GM20431 (cell line): Measurements from ENCODE around the gene JUP.
"Not testable (repeated sequence)": the region's sequence is repeated elsewhere in the genome, so short reads cannot be mapped to it uniquely, and the experiment has no call there.

Experiments used
- in situ Hi-C: fragments of 300-500 bp; cut with MseI, MboI; formaldehyde crosslinking; loops from one replicate; pipeline ENCODE4 v1.15.0; 2020; ENCODE audit warnings: low sequenced_read_pairs; ENCODE audit not compliant: unreplicated experiment

JUP gene

DNA sequence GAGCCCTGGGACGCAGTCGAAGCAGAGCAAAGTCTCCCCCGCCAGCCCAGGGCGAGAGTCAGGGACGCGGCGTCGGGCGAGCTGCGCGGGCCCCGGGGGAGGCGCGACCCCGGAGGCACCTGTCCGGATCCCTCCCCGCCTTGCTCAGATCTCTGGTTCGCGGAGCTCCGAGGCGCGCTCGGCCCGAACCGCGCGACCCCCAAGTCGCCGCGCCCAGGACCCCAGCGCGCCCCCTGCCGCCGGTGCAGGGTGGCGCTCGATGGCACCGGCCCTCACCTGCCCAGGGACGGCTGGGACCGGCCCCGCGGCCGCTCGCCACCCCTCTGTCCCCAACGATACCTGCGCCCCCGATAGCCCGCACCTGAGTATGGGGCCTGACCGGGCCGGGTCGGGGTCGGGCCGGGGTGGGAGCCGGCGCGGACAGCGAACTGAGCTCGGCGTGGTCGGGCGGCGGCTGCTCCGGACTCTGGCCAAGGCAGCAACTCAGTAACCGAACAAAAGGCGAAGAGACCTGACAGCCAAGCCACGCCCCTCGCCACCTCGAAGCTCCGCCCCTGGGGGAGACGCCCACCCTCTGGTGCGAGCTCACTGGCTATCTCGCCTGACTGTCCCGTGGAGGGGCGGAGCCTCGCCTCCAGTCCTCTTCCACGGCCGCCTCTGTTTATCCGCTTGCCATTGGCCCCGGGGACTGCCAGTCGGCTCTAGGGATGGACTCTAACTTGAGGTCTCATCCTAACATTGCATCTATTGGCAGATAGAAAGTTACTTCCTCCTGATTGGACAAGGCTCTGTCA lies at the start of gene JUP:
JUP (minus strand) TSS at position 485 of the 794 bp plus-strand sequence. CDS start 14,857 bp downstream, outside the sequence.
- in situ Hi-C loops = no loop called here

DNA sequence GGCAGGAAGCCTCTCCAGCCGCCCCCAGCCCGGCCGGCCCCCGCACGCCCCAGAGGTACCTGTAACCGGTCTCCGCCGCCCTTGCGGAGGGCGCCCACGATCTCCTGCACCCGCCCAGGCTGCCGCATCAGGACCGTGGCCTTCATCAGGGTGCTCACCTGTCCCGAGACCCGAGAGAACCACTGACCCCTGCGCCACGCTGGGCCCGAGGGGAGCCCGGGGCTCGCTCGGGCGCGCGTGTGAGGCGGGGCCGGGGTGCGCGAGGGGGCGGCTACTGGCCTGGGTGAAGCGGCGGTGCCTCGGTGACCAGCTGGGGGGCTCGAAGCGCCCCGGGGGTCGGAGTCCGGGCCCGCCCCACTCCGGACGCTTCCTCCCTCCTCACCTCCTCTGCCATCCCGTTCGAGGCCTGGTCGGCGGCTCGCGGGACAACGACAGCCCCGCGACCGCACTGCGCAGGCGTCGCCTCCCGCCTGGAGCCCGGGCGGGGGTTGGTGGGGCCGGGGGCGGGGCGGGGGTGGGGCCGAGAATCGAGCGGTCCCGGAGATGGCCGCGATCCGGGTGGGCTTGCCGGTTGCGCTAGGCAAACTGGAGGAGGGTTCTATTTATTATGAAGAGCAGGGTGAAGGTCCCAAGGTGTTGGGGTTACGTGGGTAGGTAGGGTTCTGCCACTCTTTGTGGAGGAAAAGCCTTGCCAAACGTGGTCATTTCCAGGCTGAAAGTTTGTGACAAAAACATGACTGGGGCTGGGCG lies 49.5 kb upstream of the JUP start, which contains the start of gene NT5C3B:
NT5C3B (minus strand) TSS at position 433 of the 750 bp plus-strand sequence; CDS start at position 394, 39 bp downstream.
- in situ Hi-C loops = no loop called here

DNA sequence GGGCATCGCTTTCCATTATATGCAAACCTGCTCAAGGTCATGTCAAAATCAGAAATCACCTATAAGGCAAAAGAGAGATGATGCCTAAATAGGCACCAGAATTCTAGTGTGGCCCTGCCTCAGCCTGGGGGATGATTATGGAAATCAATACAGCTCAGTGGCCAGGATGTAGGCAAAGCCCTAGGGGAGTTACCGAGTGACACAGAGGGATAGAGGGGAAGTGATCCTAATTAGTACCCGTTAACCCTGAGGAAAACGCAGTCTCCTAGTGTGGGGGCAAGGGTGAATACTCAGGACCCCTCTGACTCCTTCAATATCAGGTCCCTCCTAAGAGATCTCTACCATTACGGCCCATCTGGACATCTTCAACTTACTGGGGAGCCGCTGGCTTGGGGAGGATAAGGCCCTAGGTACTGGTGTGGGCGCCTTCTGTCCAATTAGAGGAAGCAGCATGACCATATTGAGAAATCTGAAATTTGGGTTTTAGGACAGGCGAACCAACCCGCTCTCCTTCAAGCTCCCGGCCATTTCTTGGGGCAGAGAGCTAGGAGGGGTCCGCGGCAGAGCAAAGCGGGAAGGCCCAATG lies 48.8 kb upstream of the JUP start:
- in situ Hi-C loops = no loop called here

DNA sequence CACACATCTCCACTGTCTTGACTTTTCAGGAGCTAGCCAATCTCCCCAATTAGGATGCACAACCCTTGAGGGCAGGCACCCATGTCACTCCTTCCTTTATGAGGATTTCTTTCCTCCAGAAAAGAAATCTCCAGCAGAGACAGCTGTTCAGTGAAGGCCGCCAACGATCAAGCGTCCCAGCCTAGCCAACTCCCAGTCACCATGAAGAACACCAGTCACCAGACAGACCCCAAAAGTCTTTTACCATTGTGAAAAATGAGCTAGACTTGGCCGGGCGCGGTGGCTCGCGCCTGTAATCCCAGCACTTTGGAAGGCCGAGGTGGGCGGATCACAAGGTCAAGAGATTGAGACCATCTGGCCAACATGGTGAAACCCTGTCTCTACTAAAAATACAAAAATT lies 43.5 kb upstream of the JUP start:
- in situ Hi-C loops = not testable (repeated sequence)

DNA sequence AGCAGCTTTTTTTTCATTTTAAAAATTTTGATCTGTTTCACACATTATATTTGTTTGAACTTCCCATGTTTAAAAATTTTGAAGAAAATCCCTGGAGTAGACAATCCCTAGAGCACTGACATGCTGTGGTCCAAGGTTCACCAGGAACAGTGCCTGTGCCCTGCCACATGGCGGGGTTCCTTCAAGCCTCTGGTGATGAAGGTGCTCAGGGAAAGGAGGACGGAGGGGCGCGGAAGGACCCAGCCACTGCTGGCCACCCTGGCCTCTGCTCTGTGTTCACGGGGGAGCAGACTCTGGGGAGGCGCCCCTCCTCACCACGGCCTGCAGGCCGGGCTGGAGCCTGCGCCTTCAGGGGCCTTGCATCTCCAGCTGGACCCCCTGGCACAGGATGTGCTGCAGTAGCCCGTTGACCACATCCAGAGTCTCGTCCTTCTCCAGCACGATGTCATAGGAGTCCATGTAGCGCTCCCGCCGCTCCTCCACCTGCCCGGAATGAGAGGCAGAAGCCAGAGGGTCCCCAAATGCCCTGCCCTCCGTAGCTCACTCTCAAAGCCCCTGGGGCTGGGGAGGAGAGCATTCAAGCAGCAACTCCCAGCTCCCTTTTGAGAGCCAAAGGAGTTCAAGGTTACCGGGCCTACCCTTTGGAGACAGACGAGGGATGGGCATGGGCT lies 38.8 kb upstream of the JUP start:
- in situ Hi-C loops = no loop called here

DNA sequence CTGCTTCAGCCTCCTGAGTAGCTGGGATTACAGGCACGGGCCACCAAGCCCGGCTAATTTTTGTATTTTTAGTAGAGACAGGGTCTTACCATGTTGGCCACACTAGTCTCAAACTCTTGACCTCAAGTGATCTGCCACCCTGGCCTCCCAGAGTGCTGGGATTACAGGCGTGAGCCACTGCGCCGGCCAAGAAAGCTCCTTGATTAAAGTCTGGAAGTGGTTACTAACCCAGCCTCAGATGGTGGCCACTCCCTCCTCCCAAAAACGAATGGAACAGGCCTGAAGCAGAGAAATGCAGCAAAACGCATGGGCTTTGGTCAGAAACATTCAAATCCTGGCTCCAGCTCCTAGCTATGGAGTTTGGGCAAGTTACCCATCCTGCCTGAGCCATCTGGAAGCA lies 37.6 kb upstream of the JUP start:
- in situ Hi-C loops = no loop called here

DNA sequence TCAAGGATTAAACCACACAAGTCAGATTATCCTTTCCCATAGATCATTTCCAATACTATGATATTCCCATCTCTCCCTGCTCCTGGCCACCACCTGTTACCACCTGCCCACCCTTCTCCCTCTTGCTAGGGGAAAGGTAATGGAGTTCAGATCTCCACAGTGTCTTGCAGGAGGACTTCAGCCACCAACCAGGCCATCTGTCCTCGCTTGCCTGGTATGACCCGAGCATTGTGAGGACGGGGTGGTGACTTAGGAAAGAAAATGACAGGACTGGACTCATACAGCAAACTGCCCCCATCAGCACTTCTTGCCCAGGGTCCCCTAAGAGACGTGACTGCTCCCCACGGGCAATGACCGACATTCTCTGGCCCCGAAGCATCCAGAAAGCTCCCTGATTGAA lies 37.1 kb upstream of the JUP start:
- in situ Hi-C loops = no loop called here

DNA sequence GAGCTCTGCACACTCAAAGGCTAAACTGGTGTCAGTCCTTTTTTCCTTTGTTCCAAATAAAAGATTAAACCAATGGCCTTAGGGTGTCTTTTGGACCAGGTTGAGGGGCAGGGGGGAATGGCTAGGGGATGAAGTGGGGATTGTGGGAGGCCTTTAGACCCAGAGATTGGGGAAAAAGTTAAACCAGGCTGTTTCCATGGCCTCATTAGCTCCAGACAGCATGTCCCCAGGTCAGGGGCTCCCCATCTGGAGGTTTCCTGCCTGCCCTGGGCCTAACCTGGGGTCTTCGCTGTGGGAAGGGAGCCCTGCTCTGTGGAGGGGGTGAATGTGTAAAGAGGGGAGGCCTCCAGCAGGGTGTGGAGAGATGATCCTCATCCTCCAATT lies 36.6 kb upstream of the JUP start:
- in situ Hi-C loops = no loop called here

DNA sequence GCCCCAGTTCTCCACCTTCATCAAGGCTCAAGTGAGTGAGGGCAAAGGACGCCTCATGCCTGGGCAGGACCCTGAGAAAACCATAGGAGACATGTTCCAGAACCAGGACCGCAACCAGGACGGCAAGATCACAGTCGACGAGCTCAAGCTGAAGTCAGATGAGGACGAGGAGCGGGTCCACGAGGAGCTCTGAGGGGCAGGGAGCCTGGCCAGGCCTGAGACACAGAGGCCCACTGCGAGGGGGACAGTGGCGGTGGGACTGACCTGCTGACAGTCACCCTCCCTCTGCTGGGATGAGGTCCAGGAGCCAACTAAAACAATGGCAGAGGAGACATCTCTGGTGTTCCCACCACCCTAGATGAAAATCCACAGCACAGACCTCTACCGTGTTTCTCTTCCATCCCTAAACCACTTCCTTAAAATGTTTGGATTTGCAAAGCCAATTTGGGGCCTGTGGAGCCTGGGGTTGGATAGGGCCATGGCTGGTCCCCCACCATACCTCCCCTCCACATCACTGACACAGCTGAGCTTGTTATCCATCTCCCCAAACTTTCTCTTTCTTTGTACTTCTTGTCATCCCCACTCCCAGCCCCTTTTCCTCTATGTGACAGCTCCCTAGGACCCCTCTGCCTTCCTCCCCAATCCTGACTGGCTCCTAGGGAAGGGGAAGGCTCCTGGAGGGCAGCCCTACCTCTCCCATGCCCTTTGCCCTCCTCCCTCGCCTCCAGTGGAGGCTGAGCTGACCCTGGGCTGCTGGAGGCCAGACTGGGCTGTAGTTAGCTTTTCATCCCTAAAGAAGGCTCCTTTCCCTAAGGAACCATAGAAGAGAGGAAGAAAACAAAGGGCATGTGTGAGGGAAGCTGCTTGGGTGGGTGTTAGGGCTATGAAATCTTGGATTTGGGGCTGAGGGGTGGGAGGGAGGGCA lies 36.0 kb upstream of the JUP start:
- in situ Hi-C loops = no loop called here

DNA sequence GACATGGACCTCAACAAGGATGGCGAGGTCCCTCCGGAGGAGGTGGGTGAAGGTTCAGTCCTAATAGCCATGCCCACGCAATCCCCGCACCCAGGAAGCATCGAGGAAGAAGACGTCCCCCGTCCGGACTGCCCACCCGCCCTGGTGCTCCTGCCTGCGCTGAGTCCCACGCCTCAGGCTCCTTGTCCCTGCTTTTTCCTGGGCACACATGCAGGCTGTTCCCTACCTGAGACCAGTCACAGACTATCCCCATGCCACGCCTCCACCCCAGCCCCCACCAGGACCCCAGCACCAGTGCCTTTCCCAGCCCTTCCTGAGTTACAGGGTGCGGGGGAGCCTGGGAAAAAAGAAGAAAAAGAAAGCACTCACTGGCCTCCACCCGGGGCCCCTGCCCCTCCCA lies 35.3 kb upstream of the JUP start:
- in situ Hi-C loops = no loop called here

DNA sequence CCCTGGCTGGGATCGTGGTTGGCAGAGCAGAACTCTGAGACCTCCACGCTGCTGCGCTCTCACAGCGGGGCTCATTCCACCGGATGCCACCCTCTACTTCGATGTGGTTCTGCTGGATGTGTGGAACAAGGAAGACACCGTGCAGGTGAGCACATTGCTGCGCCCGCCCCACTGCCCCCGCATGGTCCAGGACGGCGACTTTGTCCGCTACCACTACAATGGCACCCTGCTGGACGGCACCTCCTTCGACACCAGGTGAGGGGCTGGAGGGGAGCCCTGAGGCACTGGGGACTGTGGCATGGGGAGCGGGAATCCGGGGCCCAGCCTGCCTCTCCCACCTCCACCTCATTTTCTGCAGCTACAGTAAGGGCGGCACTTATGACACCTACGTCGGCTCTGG lies 31.5 kb upstream of the JUP start:
- in situ Hi-C loops = no loop called here

DNA sequence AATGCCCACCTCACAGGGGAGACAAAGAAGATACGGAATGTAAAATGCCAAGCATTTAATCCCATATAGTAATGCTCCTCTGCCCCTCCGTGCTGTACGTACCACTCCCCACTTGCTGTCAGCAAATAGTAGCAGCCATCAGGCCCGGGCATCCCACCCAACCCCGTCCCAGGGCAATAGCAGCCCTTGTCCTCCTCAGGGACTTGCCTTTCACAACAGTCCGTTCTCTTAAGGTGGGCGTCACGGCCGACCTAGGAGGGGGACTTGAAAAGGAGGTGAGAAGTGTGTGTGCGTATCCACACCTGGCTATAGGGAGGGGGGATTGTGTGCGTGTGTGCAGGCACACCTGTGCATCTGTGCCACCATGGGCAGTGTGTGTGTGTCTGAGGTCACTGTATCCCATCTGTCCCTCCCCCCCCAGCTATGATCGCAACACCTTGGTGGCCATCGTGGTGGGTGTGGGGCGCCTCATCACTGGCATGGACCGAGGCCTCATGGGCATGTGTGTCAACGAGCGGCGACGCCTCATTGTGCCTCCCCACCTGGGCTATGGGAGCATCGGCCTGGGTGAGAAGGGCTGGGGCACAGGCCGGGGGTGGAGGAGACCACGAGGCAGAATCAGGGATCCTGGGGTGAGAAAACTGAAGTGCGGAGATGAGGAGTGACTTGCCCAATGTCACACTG lies 30.3 kb upstream of the JUP start:
- in situ Hi-C loops = no loop called here

DNA sequence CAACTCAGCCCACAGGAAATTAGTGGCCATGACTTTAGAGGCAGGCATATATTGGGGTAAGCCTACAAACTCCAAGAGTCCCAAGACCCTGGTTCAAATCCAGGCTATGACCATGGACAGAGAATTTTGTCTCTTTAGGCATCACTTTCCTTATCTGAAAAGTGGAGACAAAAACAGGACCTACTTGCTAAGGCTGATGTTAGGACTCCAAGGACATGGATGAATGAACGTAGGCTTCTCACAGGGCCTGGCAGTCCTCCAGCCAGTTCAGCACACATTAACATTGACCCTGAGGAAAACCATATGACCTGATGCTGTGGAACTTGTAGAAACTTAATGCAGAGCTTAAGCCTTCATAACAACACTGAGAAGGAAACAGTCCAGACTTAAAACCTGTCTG lies 27.7 kb upstream of the JUP start:
- in situ Hi-C loops = no loop called here

DNA sequence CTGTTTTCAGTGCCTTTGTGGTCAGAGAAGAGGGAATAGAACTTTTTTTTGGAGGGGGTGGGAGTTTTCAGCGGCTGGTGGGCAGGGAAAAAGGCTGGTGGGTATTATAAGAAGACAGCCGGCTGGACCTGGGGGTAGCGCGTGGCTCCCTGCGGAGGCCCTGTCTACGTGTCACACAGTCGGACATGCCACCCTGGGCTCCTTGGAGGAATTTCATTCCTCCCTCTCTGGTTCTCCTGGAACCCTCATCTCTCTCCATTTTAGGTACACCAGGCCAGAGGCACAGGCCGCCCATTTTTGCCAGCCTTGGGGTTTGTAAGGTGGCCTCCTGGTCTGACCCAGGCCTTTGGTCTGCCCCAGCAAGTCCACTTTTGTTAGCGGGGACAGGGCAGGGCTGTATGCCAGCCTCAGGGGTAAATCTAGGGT lies 27.2 kb upstream of the JUP start:
- in situ Hi-C loops = no loop called here

DNA sequence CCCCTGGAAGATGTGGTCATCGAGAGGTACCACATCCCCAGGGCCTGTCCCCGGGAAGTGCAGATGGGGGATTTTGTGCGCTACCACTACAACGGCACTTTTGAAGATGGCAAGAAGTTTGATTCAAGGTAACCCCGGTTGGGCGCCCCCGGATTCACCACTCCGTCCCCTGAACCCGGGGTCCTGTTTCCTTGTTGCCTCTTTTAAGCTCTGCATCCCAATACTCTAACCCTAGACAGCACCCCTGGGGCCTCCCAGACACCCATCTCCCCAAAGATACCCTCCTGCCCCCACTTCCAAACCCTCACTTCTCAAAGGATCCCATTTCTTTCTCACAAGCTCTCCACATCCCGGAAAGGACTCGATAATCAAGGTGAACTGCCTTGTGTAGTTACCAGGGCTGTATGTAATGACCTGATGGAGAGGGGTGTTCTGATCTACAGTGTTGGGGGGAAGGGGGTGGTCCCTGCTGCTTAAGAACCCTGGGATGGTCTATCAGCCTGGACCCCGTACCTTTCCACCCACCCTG lies 26.7 kb upstream of the JUP start:
- in situ Hi-C loops = no loop called here

DNA sequence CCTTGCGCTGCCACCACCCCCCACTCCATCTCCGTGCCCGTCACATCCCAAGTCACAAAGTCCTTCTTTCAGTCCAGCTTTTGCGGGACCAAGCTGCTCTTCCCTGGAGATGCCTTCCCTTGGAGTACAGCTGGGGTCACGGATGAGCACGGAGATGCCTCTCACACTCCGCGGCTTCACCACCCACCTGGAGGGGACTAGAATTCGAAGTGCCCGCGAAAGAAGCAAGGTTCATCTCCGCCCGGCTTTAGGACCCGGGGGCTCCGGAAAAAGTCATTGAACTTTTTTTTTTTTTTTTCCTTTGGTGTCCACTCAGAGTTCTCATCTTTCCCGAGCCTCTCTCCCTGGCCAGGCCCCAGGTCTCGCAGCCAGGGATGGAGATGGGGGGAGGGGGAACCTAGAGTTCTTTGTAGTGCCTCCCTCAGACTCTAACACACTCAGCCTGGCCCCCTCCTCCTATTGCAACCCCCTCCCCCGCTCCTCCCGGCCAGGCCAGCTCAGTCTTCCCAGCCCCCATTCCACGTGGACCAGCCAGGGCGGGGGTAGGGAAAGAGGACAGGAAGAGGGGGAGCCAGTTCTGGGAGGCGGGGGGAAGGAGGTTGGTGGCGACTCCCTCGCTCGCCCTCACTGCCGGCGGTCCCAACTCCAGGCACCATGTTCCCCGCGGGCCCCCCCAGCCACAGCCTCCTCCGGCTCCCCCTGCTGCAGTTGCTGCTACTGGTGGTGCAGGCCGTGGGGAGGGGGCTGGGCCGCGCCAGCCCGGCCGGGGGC lies 26.1 kb upstream of the JUP start, which contains the start of gene FKBP10:
FKBP10 (plus strand) TSS at position 624 of the 771 bp plus-strand sequence; CDS start at position 655, 31 bp downstream.
- in situ Hi-C loops = no loop called here

DNA sequence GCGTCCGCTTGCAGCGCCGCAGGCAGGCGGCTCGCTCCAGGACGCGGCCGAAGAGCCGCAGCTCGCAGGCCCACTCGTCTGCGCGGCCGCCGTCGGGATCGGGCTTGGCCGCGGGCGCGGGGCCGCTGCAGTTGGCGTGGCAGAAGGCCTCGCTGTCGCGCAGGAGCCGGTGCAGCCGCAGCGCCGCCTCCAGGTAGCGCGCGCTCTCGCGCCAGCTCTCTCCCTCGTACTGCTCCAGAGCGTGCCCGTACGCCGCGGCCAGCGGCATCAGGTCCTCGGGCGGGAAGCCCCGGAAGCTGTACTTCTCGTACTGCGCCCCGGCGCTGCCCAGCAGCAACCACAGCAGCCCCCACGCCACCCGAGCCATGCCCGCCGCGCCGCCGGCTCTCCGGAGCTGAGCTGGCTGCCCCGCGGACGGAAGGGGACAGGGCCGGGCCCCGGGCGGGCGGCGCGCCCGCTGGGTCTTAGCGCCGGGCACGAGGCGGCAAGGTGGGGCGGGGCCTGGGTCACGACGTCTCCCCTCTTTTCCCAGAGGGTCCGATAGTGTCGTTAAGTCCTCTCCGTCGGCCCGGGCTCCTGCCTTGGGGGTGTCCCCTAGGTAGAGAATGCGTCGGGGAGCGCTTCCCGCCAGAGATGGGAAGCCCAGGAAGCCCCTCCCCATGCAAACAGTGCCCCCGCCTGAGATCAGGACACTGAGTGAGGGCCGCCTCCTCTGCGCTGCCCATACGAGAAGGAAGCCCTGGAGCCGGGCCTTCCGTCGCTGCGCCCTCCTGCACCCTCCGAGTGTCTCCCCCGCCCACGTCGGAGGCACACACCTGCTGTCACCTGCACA lies 25.3 kb upstream of the JUP start, which contains the start of gene P3H4:
P3H4 (minus strand) TSS at position 401 of the 832 bp plus-strand sequence; CDS start at position 367, 34 bp downstream.
- in situ Hi-C loops = no loop called here
